Measurements from ENCODE around the gene FBXO2. TPM values are rescaled to one million over a fixed set of nuclear protein-coding genes. Genes with fewer than 3 reads are reported as not detected.
A peak's percentile ranks its signal among the peaks of the same experiment; 100 is the strongest.

Gene FBXO2
- total and polyA plus RNA-seq, 10 donors: 2.1 to 6.7 (median 4.6) TPM

- WGBS, 5 donors: 79 to 88% (median 81%) methylated on average over 15 to 17 of the region's 17 CpGs
- no peak overlapping the region for H3K27ac ChIP-seq
- peaks cover 0 to 49% (median 12%) of the 10 kb centered on the region in 7 donors for H3K27me3 ChIP-seq (replicated peaks in 1 of 7)
- peaks cover 0 to 23% (median 4%) of the 10 kb centered on the region in 6 donors for H3K36me3 ChIP-seq
- TF ChIP-seq POLR2AphosphoS5 (IDR thresholded peaks at IDR 0.05) (no peak), POLR2A (IDR thresholded peaks at IDR 0.05) (no peak), CTCF (IDR thresholded peaks at IDR 0.05 in 8 of 11, conservative IDR thresholded peaks at IDR 0.05 in 3 of 11) (no peak)
- DNase-seq: peak; percentile 59
- peak overlapping the region in 1 of 8 donors; percentile 87 for H3K4me3 ChIP-seq
- H3K4me1 ChIP-seq: peaks cover 11 to 62% (median 52%) of the 10 kb centered on the region in 6 donors
- intact Hi-C loops (cut with DNase I; ENCODE audit: low total_unique reads): loop anchor here (5.0 kb wide), 1 partner anchor 69 kb away; no protein-coding TSS in a partner anchor
- no peaks in the 10 kb centered on the region for H3K9me3 ChIP-seq
Observed at GRCh38 chr1:11653101-11653860, 948 bp downstream of the FBXO2 start.

GRCh38 chr1:11652203-11652780, 1.9 kb downstream of the FBXO2 start:
- no peak overlapping the region for H3K4me3 ChIP-seq
- peaks cover 11 to 62% (median 52%) of the 10 kb centered on the region in 6 donors for H3K4me1 ChIP-seq
- peaks cover 0 to 13% (median 2%) of the 10 kb centered on the region in 6 donors for H3K36me3 ChIP-seq
- no peaks in the 10 kb centered on the region for H3K9me3 ChIP-seq
- WGBS, 5 donors: 82 to 95% (median 90%) methylated on average over 11 of the region's 11 CpGs
- no peak overlapping the region for H3K27ac ChIP-seq
- peaks cover 0 to 52% (median 12%) of the 10 kb centered on the region in 7 donors for H3K27me3 ChIP-seq (replicated peaks in 1 of 7)
- no peak for TF ChIP-seq CTCF (IDR thresholded peaks at IDR 0.05 in 8 of 11, conservative IDR thresholded peaks at IDR 0.05 in 3 of 11)
- no peak for TF ChIP-seq POLR2A (IDR thresholded peaks at IDR 0.05)
- no peak for TF ChIP-seq POLR2AphosphoS5 (IDR thresholded peaks at IDR 0.05)
- intact Hi-C loops (cut with DNase I; ENCODE audit: low total_unique reads): loop anchor here (5.0 kb wide), 1 partner anchor 70 kb away; no protein-coding TSS in a partner anchor
- DNase-seq: no peak

GRCh38 chr1:11651017-11651416, 3.2 kb downstream of the FBXO2 start:
- peak overlapping the region in 4 of 8 donors; percentile 23 to 63 (median 32) for H3K4me3 ChIP-seq
- H3K36me3 ChIP-seq: peaks cover 0 to 2% (median 0%) of the 10 kb centered on the region in 6 donors
- WGBS, 5 donors: 74 to 86% (median 85%) methylated on average over 4 of the region's 4 CpGs
- peak overlapping the region in 3 of 8 donors; percentile 29 to 67 (median 54) for H3K27ac ChIP-seq
- DNase-seq: no peak
- no peak for TF ChIP-seq POLR2AphosphoS5 (IDR thresholded peaks at IDR 0.05)
- no peak for TF ChIP-seq CTCF (IDR thresholded peaks at IDR 0.05 in 8 of 11, conservative IDR thresholded peaks at IDR 0.05 in 3 of 11)
- no peak for TF ChIP-seq POLR2A (IDR thresholded peaks at IDR 0.05)
- peaks cover 10 to 55% (median 51%) of the 10 kb centered on the region in 6 donors for H3K4me1 ChIP-seq
- no peaks in the 10 kb centered on the region for H3K9me3 ChIP-seq
- peaks cover 0 to 61% (median 12%) of the 10 kb centered on the region in 7 donors for H3K27me3 ChIP-seq (replicated peaks in 1 of 7)
- intact Hi-C loops (cut with DNase I; ENCODE audit: low total_unique reads): loop anchor here (5.0 kb wide), 1 partner anchor 71 kb away; no protein-coding TSS in a partner anchor
